Testis (tissue), 3 donors: ENCODE results near the gene KLHL2. TPM values are rescaled to one million over a fixed set of nuclear protein-coding genes. Genes with fewer than 3 reads are reported as not detected.

Experiments
- DNase-seq: peaks from one replicate; pipeline ENCODE4 v3.0.0-alpha.2; 2019
- H3K27ac ChIP-seq, 2 donors: fragments of 200-600 bp; sonication (generic); one replicate each; pipeline ENCODE4 v1.5.1; 2019
- H3K27me3 ChIP-seq: fragments of 200-600 bp; sonication (generic); one replicate; pipeline ENCODE4 v1.5.1; 2019
- H3K36me3 ChIP-seq: fragments of 200-600 bp; sonication (generic); one replicate; pipeline ENCODE4 v1.5.1; 2017; ENCODE audit warnings: low read depth; ENCODE audit errors: missing control alignments
- H3K4me1 ChIP-seq: fragments of 200-600 bp; sonication (generic); one replicate; pipeline ENCODE4 v1.5.1; 2019
- H3K4me3 ChIP-seq, 2 donors: fragments of 200-600 bp; sonication (generic); one replicate each; pipeline ENCODE4 v1.5.1; 2017 to 2019
- H3K9me3 ChIP-seq: fragments of 200-600 bp; sonication (generic); one replicate; pipeline ENCODE4 v1.5.1; 2017
- CTCF ChIP-seq, 3 experiments: fragments of 450-650 bp in 2 of 3; fragments of 200-600 bp in 1 of 3; sonication (generic) in 1 of 3; IDR thresholded peaks; one replicate each; pipeline ENCODE4 v1.5.1; 2016 to 2019; ENCODE audit warnings: antibody characterized with exemption in 3 of 3, mild to moderate bottlenecking in 2 of 3, moderate library complexity in 1 of 3
- POLR2A ChIP-seq: fragments of 450-650 bp; IDR thresholded peaks from one replicate; pipeline ENCODE4 v1.6.1; 2017; ENCODE audit warnings: antibody characterized with exemption, mild to moderate bottlenecking, moderate library complexity
- WGBS, 2 donors: methylation state at CpG; one replicate each; pipeline ENCODE4 v1.1.5; 2018; 5-methylcytosine and 5-hydroxymethylcytosine counted together
- intact Hi-C: fragments of 100-400 bp; cut with DNase I; formaldehyde crosslinking; loops from one replicate; pipeline ENCODE4 v1.15.1; 2023; ENCODE audit warnings: low total_unique reads
- polyA plus RNA-seq: library from polyadenylated mRNA; stranded (reverse); fragments of 350-450 nt; fragmentation: Illumina TruSeq; extraction: RNeasy Lipid Tissue Mini Kit (QIAGEN cat#74804); gene quantifications from one replicate; pipeline ENCODE4 v1.2.3, GENCODE V29; 2014; ENCODE audit warnings: low read depth, low replicate concordance; ENCODE audit not compliant: insufficient read depth
- total RNA-seq, 2 donors: library from RNA; depleted of rRNA; stranded (reverse); fragments of >200 nt; gene quantifications; one replicate each; pipeline ENCODE4 v1.2.3, GENCODE V29; 2016

Gene KLHL2
- total and polyA plus RNA-seq, 3 donors from 2014 or later: 14.7 to 26.7 (median 20.9) TPM

- no peaks in the 10 kb centered on the region for H3K4me1 ChIP-seq
- intact Hi-C loops: loop anchor here (10.0 kb wide), 1 partner anchor 105 kb away; no protein-coding TSS in a partner anchor
- no peak for DNase-seq
- H3K36me3 ChIP-seq: no peaks in the 10 kb centered on the region
- H3K9me3 ChIP-seq: no peaks in the 10 kb centered on the region
- no peaks in the 10 kb centered on the region for H3K27me3 ChIP-seq
- 79 to 85% methylated on average over 2 of the region's 2 CpGs for WGBS, 2 donors
- no peak overlapping the region for H3K4me3 ChIP-seq
- H3K27ac ChIP-seq: no peak overlapping the region
- TF ChIP-seq POLR2A: no peak
- TF ChIP-seq CTCF (IDR thresholded peaks at IDR 0.05): no peak
These were observed 152.1 kb downstream of the KLHL2 start for GRCh38 chr4:165359506-165359905.

GRCh38 chr4:165360041-165360695 is 152.8 kb downstream of the KLHL2 start:
- no peak for DNase-seq
- H3K9me3 ChIP-seq: no peaks in the 10 kb centered on the region
- TF ChIP-seq CTCF (IDR thresholded peaks at IDR 0.05) (no peak), POLR2A (no peak)
- H3K36me3 ChIP-seq: no peaks in the 10 kb centered on the region
- no peaks in the 10 kb centered on the region for H3K27me3 ChIP-seq
- H3K27ac ChIP-seq: no peak overlapping the region
- no peak overlapping the region for H3K4me3 ChIP-seq
- intact Hi-C loops: no loop called here
- 60 to 71% methylated on average over 6 of the region's 6 CpGs for WGBS, 2 donors
- no peaks in the 10 kb centered on the region for H3K4me1 ChIP-seq

GRCh38 chr4:165360985-165361670 is 153.8 kb downstream of the KLHL2 start:
- no peaks in the 10 kb centered on the region for H3K4me1 ChIP-seq
- 87 to 94% methylated on average over 7 of the region's 7 CpGs for WGBS, 2 donors
- TF ChIP-seq CTCF (IDR thresholded peaks at IDR 0.05): no peak
- TF ChIP-seq POLR2A: no peak
- no peaks in the 10 kb centered on the region for H3K27me3 ChIP-seq
- H3K4me3 ChIP-seq: no peak overlapping the region
- no peaks in the 10 kb centered on the region for H3K36me3 ChIP-seq
- no peak overlapping the region for H3K27ac ChIP-seq
- intact Hi-C loops: no loop called here
- H3K9me3 ChIP-seq: no peaks in the 10 kb centered on the region
- no peak for DNase-seq

- DNase-seq: no peak
- H3K27me3 ChIP-seq: no peaks in the 10 kb centered on the region
- no peaks in the 10 kb centered on the region for H3K4me1 ChIP-seq
- no peak overlapping the region for H3K4me3 ChIP-seq
- TF ChIP-seq POLR2A (no peak), CTCF (IDR thresholded peaks at IDR 0.05) (no peak)
- H3K27ac ChIP-seq: no peak overlapping the region
- WGBS, 2 donors: 80 to 90% methylated on average over 2 of the region's 2 CpGs
- no peaks in the 10 kb centered on the region for H3K36me3 ChIP-seq
- intact Hi-C loops: no loop called here
- no peaks in the 10 kb centered on the region for H3K9me3 ChIP-seq
These were observed 154.4 kb downstream of the KLHL2 start for GRCh38 chr4:165361810-165362209.
